Thymus (tissue), 11 donors: ENCODE data around the gene RAMP3. TPM values are rescaled to one million over a fixed set of nuclear protein-coding genes. Genes with fewer than 3 reads are reported as not detected.
"Not testable (repeated sequence)": the region's sequence is repeated elsewhere in the genome, so short reads cannot be mapped to it uniquely, and the experiment has no call there.

Experiments
- DNase-seq, 9 donors: peaks; one replicate each; pipeline ENCODE4 v3.0.0-alpha.2; 2013; ENCODE audit warnings: low spot score in 9 of 9, low read depth in 6 of 9, missing footprints in 1 of 9
- H3K27ac ChIP-seq, 2 donors: one replicate each; pipeline ENCODE4 v1.5.1; 2013; ENCODE audit warnings: control low read depth in 1 of 2, low read depth in 1 of 2, low read length in 1 of 2, mild to moderate bottlenecking in 1 of 2, moderate library complexity in 1 of 2
- H3K27me3 ChIP-seq, 2 donors: one replicate each; pipeline ENCODE4 v1.5.1; 2013; ENCODE audit warnings: low read length in 1 of 2; ENCODE audit not compliant: control insufficient read depth in 2 of 2, insufficient read depth in 1 of 2
- H3K36me3 ChIP-seq, 2 donors: one replicate each; pipeline ENCODE4 v1.5.1; 2013; ENCODE audit warnings: low read length in 1 of 2, mild to moderate bottlenecking in 1 of 2, moderate library complexity in 1 of 2; ENCODE audit not compliant: control insufficient read depth in 2 of 2, insufficient read depth in 2 of 2
- H3K4me1 ChIP-seq, 2 donors: one replicate each; pipeline ENCODE4 v1.5.1; 2013; ENCODE audit warnings: low read length in 2 of 2; ENCODE audit not compliant: control insufficient read depth in 2 of 2, insufficient read depth in 2 of 2
- H3K4me3 ChIP-seq, 2 donors: one replicate each; pipeline ENCODE4 v1.5.1; 2013; ENCODE audit warnings: low read length in 2 of 2, control low read depth in 1 of 2, mild to moderate bottlenecking in 1 of 2
- H3K9me3 ChIP-seq, 2 donors: one replicate each; pipeline ENCODE4 v1.5.1; 2013; ENCODE audit warnings: low read length in 1 of 2, mild to moderate bottlenecking in 1 of 2; ENCODE audit not compliant: control insufficient read depth in 2 of 2, insufficient read depth in 1 of 2
- WGBS: extraction: QIAGEN DNeasy Blood & Tissue Kit; methylation state at CpG from one replicate; pipeline ENCODE4 v1.1.7; 2013; 5-methylcytosine and 5-hydroxymethylcytosine counted together
- polyA plus RNA-seq: library from polyadenylated mRNA; stranded (reverse); fragments of 200-250 nt; gene quantifications from one replicate; pipeline ENCODE4 v1.2.3, GENCODE V29; 2013
- total RNA-seq: library from RNA; stranded (reverse); fragments of 120-200 nt; gene quantifications from one replicate; pipeline ENCODE4 v1.2.4, GENCODE V29; 2013
- donor health status: healthy.

The RAMP3 gene
- total and polyA plus RNA-seq, 2 donors, result 5.2 to 23.8 TPM

GRCh38 chr7:45158471-45158870 lies 880 bp downstream of the RAMP3 start:
- H3K4me3 ChIP-seq, result no peak overlapping the region
- no peak overlapping the region for H3K27ac ChIP-seq
- WGBS, result 100% methylated on average over 1 of the region's 1 CpG
- H3K4me1 ChIP-seq, result no peaks in the 10 kb centered on the region
- no peaks in the 10 kb centered on the region for H3K9me3 ChIP-seq
- peaks cover 19 to 49% of the 10 kb centered on the region in 2 donors for H3K27me3 ChIP-seq
- DNase-seq, result no peak
- no peaks in the 10 kb centered on the region for H3K36me3 ChIP-seq

GRCh38 chr7:45159296-45159695 lies 1.7 kb downstream of the RAMP3 start:
- Histone ChIP-seq H3K36me3 (no peaks in the 10 kb centered on the region), H3K9me3 (no peaks in the 10 kb centered on the region), H3K4me1 (no peaks in the 10 kb centered on the region), H3K4me3 (no peak overlapping the region), H3K27ac (no peak overlapping the region), H3K27me3 (peaks cover 19 to 51% of the 10 kb centered on the region in 2 donors)
- DNase-seq, result no peak
- 96% methylated on average over 4 of the region's 4 CpGs for WGBS

GRCh38 chr7:45160417-45160881 lies 2.9 kb downstream of the RAMP3 start:
- no peak overlapping the region for H3K27ac ChIP-seq

GRCh38 chr7:45161138-45161537 lies 3.5 kb downstream of the RAMP3 start:
- 96% methylated on average over 4 of the region's 4 CpGs for WGBS

More at GRCh38 chr7:45160417-45160881, 2.9 kb downstream of the RAMP3 start:
- 67% methylated on average over 10 of the region's 10 CpGs for WGBS
- no peaks in the 10 kb centered on the region for H3K4me1 ChIP-seq
- no peaks in the 10 kb centered on the region for H3K36me3 ChIP-seq
- H3K4me3 ChIP-seq, result no peak overlapping the region
- DNase-seq, result peak in 1 of 9 donors; percentile 5
- H3K9me3 ChIP-seq, result no peaks in the 10 kb centered on the region
- peaks cover 19 to 50% of the 10 kb centered on the region in 2 donors for H3K27me3 ChIP-seq

GRCh38 chr7:45161842-45162241 lies 4.3 kb downstream of the RAMP3 start:
- Histone ChIP-seq H3K36me3 (no peaks in the 10 kb centered on the region), H3K4me3 (no peak overlapping the region), H3K4me1 (no peaks in the 10 kb centered on the region), H3K27me3 (peaks cover 16 to 36% of the 10 kb centered on the region in 2 donors), H3K9me3 (no peaks in the 10 kb centered on the region), H3K27ac (no peak overlapping the region)
- DNase-seq, result no peak
- 93% methylated on average over 9 of the region's 9 CpGs for WGBS

More at GRCh38 chr7:45161138-45161537, 3.5 kb downstream of the RAMP3 start:
- H3K4me1 ChIP-seq, result no peaks in the 10 kb centered on the region
- H3K36me3 ChIP-seq, result no peaks in the 10 kb centered on the region
- no peak overlapping the region for H3K27ac ChIP-seq
- H3K4me3 ChIP-seq, result no peak overlapping the region
- no peak for DNase-seq
- H3K9me3 ChIP-seq, result no peaks in the 10 kb centered on the region
- peaks cover 19 to 43% of the 10 kb centered on the region in 2 donors for H3K27me3 ChIP-seq

- Histone ChIP-seq H3K27me3 (peaks cover 10 to 31% of the 10 kb centered on the region in 2 donors), H3K36me3 (no peaks in the 10 kb centered on the region), H3K4me1 (no peaks in the 10 kb centered on the region), H3K4me3 (no peak overlapping the region), H3K27ac (no peak overlapping the region), H3K9me3 (no peaks in the 10 kb centered on the region)
- no peak for DNase-seq
- WGBS, result 77% methylated on average over 3 of the region's 3 CpGs
Observed at GRCh38 chr7:45162311-45162845, 4.8 kb downstream of the RAMP3 start.

GRCh38 chr7:45162943-45163691 lies 5.5 kb downstream of the RAMP3 start:
- no peaks in the 10 kb centered on the region for H3K36me3 ChIP-seq
- 87% methylated on average over 2 of the region's 2 CpGs for WGBS
- H3K9me3 ChIP-seq, result no peaks in the 10 kb centered on the region
- no peak for DNase-seq
- H3K27me3 ChIP-seq, result peaks cover 3 to 24% of the 10 kb centered on the region in 2 donors
- H3K4me1 ChIP-seq, result no peaks in the 10 kb centered on the region
- no peak overlapping the region for H3K4me3 ChIP-seq
- H3K27ac ChIP-seq, result no peak overlapping the region

GRCh38 chr7:45163692-45164052 lies 6.1 kb downstream of the RAMP3 start:
- no peaks in the 10 kb centered on the region for H3K9me3 ChIP-seq
- no peak for DNase-seq
- H3K27me3 ChIP-seq, result peaks cover 0 to 18% of the 10 kb centered on the region in 2 donors
- H3K4me1 ChIP-seq, result no peaks in the 10 kb centered on the region
- 94% methylated on average over 4 of the region's 4 CpGs for WGBS
- H3K4me3 ChIP-seq, result no peak overlapping the region
- no peak overlapping the region for H3K27ac ChIP-seq
- H3K36me3 ChIP-seq, result no peaks in the 10 kb centered on the region

- not testable (repeated sequence) for H3K9me3 ChIP-seq, H3K4me3 ChIP-seq, H3K4me1 ChIP-seq, H3K27ac ChIP-seq, DNase-seq, H3K36me3 ChIP-seq
- WGBS, result 92% methylated on average over 3 of the region's 3 CpGs
- H3K27me3 ChIP-seq, result peaks cover 0 to 12% of the 10 kb centered on the region in 2 donors
Observed at GRCh38 chr7:45164271-45164670, 6.7 kb downstream of the RAMP3 start.
